ENCODE results near the gene IGLL1. TPM values are rescaled to one million over a fixed set of nuclear protein-coding genes. Genes with fewer than 3 reads are reported as not detected.
A peak's percentile ranks its signal among the peaks of the same experiment; 100 is the strongest.
"Not testable (repeated sequence)": the region's sequence is repeated elsewhere in the genome, so short reads cannot be mapped to it uniquely, and the experiment has no call there.

The IGLL1 gene
- total RNA-seq, 1 donor from 2014 or later: not detected

DNA sequence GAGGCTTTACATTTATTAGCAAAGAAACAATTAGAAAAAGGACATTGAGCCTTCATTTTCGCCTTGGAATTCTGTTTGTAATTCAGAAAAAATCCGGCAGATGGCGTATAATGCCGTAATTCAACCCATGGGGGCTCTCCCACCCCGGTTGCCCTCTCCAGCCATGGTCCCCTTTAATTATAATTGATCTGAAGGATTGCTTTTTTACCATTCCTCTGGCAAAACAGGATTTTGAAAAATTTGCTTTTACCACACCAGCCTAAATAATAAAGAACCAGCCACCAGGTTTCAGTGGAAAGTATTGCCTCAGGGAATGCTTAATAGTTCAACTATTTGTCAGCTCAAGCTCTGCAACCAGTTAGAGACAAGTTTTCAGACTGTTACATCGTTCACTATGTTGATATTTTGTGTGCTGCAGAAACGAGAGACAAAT, 38.2 kb downstream of the IGLL1 start:
- H3K4me1 ChIP-seq; H3K9me3 ChIP-seq; DNase-seq (ENCODE audit: extremely low spot score in 2 of 2); intact Hi-C loops (cut with DNase I); H3K27me3 ChIP-seq; H3K4me3 ChIP-seq; H3K27ac ChIP-seq; H3K36me3 ChIP-seq: not testable (repeated sequence)
- TF ChIP-seq, protein P1, sequence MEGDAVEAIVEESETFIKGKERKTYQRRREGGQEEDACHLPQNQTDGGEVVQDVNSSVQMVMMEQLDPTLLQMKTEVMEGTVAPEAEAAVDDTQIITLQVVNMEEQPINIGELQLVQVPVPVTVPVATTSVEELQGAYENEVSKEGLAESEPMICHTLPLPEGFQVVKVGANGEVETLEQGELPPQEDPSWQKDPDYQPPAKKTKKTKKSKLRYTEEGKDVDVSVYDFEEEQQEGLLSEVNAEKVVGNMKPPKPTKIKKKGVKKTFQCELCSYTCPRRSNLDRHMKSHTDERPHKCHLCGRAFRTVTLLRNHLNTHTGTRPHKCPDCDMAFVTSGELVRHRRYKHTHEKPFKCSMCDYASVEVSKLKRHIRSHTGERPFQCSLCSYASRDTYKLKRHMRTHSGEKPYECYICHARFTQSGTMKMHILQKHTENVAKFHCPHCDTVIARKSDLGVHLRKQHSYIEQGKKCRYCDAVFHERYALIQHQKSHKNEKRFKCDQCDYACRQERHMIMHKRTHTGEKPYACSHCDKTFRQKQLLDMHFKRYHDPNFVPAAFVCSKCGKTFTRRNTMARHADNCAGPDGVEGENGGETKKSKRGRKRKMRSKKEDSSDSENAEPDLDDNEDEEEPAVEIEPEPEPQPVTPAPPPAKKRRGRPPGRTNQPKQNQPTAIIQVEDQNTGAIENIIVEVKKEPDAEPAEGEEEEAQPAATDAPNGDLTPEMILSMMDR (IDR thresholded peaks at IDR 0.05): peak; percentile 38 to 65 (median 62)

DNA sequence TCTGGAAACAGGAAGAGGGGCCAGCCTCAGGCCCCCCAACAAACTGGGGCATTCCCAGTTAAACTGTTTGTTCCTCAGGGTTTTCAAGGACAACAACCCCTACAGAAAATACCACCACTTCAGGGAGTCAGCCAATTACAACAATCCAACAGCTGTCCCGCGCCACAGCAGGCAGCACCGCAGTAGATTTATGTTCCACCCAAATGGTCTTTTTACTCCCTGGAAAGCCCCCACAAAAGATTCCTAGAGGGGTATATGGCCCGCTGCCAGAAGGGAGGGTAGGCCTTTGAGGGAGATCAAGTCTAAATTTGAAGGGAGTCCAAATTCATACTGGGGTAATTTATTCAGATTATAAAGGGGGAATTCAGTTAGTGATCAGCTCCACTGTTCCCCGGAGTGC, 39.3 kb downstream of the IGLL1 start:
- H3K27ac ChIP-seq; H3K27me3 ChIP-seq; H3K4me3 ChIP-seq; H3K9me3 ChIP-seq; intact Hi-C loops (cut with DNase I); H3K36me3 ChIP-seq; H3K4me1 ChIP-seq; DNase-seq (ENCODE audit: extremely low spot score in 2 of 2): not testable (repeated sequence)

DNA sequence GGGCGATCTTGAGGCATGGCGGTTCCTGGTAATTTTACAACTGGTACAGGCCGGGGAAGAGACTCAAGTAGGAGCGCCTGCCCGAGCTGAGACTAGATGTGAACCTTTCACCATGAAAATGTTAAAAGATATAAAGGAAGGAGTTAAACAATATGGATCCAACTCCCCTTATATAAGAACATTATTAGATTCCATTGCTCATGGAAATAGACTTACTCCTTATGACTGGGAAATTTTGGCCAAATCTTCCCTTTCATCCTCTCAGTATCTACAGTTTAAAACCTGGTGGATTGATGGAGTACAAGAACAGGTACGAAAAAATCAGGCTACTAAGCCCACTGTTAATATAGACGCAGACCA, 40.3 kb downstream of the IGLL1 start:
- H3K27me3 ChIP-seq, H3K36me3 ChIP-seq: not testable (repeated sequence)
- intact Hi-C loops (cut with DNase I): loop anchor here (10.0 kb wide), 1 partner anchor 225 kb away; no protein-coding TSS in a partner anchor

DNA sequence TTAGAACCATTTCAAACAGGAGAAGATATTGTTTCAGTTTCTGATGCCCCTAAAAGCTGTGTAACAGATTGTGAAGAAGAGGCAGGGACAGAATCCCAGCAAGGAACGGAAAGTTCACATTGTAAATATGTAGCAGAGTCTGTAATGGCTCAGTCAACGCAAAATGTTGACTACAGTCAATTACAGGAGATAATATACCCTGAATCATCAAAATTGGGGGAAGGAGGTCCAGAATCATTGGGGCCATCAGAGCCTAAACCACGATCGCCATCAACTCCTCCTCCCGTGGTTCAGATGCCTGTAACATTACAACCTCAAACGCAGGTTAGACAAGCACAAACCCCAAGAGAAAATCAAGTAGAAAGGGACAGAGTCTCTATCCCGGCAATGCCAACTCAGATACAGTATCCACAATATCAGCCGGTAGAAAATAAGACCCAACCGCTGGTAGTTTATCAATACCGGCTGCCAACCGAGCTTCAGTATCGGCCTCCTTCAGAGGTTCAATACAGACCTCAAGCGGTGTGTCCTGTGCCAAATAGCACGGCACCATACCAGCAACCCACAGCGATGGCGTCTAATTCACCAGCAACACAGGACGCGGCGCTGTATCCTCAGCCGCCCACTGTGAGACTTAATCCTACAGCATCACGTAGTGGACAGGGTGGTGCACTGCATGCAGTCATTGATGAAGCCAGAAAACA, 40.8 kb downstream of the IGLL1 start:
- Histone ChIP-seq H3K27ac (no peak overlapping the region), H3K4me1 (peaks cover 9% of the 10 kb centered on the region), H3K36me3 (no peaks in the 10 kb centered on the region), H3K4me3 (no peak overlapping the region), H3K27me3 (no peaks in the 10 kb centered on the region), H3K9me3 (no peaks in the 10 kb centered on the region)
- DNase-seq (ENCODE audit: extremely low spot score in 2 of 2): no peak
- intact Hi-C loops (cut with DNase I): loop anchor here (10.0 kb wide), 1 partner anchor 224 kb away; no protein-coding TSS in a partner anchor
- peak in 1 of 2 donors; percentile 52 for TF ChIP-seq POLR2AphosphoS5 (IDR thresholded peaks at IDR 0.05; ENCODE audit: insufficient read depth in 1 of 2, low read depth in 1 of 2)
- TF ChIP-seq POLR2A (IDR thresholded peaks at IDR 0.05): no peak
- TF ChIP-seq, protein P1 (IDR thresholded peaks at IDR 0.05): peak; percentile 69 to 93 (median 92)

More for the DNA sequence above, 40.3 kb downstream of the IGLL1 start:
- not testable (repeated sequence) for H3K27ac ChIP-seq; H3K4me3 ChIP-seq; DNase-seq (ENCODE audit: extremely low spot score in 2 of 2); H3K9me3 ChIP-seq; H3K4me1 ChIP-seq

DNA sequence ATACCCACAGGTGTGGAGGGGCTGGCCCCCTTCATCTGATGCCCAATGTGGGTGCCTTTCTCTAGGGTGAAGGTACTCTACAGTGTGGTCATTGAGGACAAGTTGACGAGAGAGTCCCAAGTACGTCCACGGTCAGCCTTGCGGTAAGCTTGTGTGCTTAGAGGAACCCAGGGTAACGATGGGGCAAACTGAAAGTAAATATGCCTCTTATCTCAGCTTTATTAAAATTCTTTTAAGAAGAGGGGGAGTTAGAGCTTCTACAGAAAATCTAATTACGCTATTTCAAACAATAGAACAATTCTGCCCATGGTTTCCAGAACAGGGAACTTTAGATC, 41.4 kb downstream of the IGLL1 start:
- not testable (repeated sequence) for H3K27ac ChIP-seq; DNase-seq (ENCODE audit: extremely low spot score in 2 of 2); H3K4me3 ChIP-seq; H3K9me3 ChIP-seq; H3K36me3 ChIP-seq; H3K27me3 ChIP-seq; H3K4me1 ChIP-seq
- intact Hi-C loops (cut with DNase I): loop anchor here (10.0 kb wide), 1 partner anchor 224 kb away; no protein-coding TSS in a partner anchor

DNA sequence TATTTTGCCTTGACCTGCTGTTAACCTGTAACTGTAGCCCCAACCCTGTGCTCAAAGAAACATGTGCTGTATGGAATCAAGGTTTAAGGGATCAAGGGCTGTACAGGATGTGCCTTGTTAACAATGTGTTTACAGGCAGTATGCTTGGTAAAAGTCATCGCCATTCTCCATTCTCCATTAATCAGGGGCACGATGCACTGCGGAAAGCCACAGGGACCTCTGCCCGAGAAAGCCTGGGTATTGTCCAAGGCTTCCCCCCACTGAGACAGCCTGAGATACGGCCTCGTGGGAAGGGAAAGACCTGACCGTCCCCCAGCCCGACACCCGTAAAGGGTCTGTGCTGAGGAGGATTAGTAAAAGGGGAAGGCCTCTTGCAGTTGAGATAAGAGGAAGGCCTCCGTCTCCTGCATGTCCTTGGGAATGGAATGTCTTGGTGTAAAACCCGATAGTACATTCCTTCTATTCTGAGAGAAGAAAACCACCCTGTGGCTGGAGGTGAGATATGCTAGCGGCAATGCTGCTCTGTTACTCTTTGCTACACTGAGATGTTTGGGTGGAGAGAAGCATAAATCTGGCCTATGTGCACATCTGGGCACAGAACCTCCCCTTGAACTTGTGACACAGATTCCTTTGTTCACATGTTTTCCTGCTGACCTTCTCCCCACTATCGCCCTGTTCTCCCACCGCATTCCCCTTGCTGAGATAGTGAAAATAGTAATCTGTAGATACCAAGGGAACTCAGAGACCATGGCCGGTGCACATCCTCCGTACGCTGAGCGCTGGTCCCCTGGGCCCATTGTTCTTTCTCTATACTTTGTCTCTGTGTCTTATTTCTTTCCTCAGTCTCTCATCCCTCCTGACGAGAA, 42.0 kb downstream of the IGLL1 start:
- H3K9me3 ChIP-seq; H3K27me3 ChIP-seq; H3K4me1 ChIP-seq; H3K36me3 ChIP-seq; DNase-seq (ENCODE audit: extremely low spot score in 2 of 2); H3K4me3 ChIP-seq; H3K27ac ChIP-seq: not testable (repeated sequence)
- intact Hi-C loops (cut with DNase I): loop anchor here (10.0 kb wide), 1 partner anchor 223 kb away; no protein-coding TSS in a partner anchor

DNA sequence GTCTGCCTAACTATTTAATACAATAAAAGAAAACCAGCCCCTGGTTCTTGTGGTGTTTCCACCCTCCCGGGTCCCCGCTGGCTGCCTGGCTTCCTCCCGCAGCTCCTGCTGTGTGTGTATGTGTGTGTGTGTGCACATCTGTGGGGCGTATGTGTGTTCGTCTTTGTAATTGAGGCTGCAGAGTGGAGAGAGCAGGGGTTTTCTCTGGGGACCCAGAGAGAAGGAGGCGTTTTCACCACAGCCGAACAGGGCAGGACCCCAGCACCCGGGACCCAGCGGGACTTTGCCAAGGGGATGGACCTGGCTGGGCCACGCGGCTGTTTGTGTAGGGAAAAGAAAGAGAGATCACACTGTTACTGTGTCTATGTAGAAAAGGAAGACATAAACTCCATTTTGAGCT, 42.7 kb downstream of the IGLL1 start:
- H3K4me1 ChIP-seq: peaks cover 1% of the 10 kb centered on the region
- H3K4me3 ChIP-seq: no peak overlapping the region
- DNase-seq (ENCODE audit: extremely low spot score in 2 of 2): no peak
- H3K27ac ChIP-seq: no peak overlapping the region
- TF ChIP-seq POLR2A (IDR thresholded peaks at IDR 0.05): no peak
- TF ChIP-seq POLR2AphosphoS5 (IDR thresholded peaks at IDR 0.05; ENCODE audit: insufficient read depth in 1 of 2, low read depth in 1 of 2): no peak
- TF ChIP-seq, protein P1 (IDR thresholded peaks at IDR 0.05): no peak
- no peaks in the 10 kb centered on the region for H3K9me3 ChIP-seq
- H3K27me3 ChIP-seq: no peaks in the 10 kb centered on the region
- H3K36me3 ChIP-seq: no peaks in the 10 kb centered on the region
- intact Hi-C loops (cut with DNase I): loop anchor here (10.0 kb wide), 1 partner anchor 223 kb away; no protein-coding TSS in a partner anchor

All from vagina (tissue), 2 donors.